Sigmoid colon (tissue), 4 donors: ENCODE measurements around the gene NTRK3.

Experiments
- EP300 ChIP-seq, 4 donors: sonication (generic); formaldehyde crosslinking; IDR thresholded peaks; one replicate each; pipeline ENCODE4 v1.6.1; 2017; ENCODE audit warnings: antibody characterized with exemption in 4 of 4
- POLR2A ChIP-seq, 2 donors: fragments of 450-650 bp; IDR thresholded peaks; one replicate each; pipeline ENCODE4 v1.6.1; 2016; ENCODE audit warnings: antibody characterized with exemption in 2 of 2, mild to moderate bottlenecking in 2 of 2, moderate library complexity in 2 of 2
- POLR2AphosphoS5 ChIP-seq, 4 donors: sonication (generic); formaldehyde crosslinking; IDR thresholded peaks; one replicate each; pipeline ENCODE4 v1.6.1; 2017; ENCODE audit warnings: antibody characterized with exemption in 4 of 4
- TF ChIP-seq, protein P1 (sequence below), 4 experiments: fragments of 450-650 bp in 3 of 4; fragments of 200-600 bp in 1 of 4; IDR thresholded peaks; one replicate each; pipeline ENCODE4 v1.5.1; 2016 to 2019; ENCODE audit warnings: antibody characterized with exemption in 4 of 4, mild to moderate bottlenecking in 3 of 4, moderate library complexity in 2 of 4

DNA sequence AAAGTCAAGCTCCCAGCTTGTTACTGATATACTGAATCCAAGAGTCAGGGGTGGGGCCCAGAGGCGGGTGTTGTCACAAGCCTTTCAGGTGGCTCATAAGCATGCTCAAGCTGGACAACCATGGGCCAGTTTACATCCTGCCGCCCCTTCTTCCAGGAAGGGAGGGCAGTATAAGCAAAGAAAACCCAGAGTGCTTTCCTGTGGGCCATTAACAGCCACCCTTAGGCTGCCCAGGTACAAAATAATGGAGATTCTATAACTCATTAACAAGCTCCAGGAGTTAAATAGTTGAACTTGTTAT is 183.2 kb downstream of the NTRK3 start:
- TF ChIP-seq POLR2A (IDR thresholded peaks at IDR 0.05): no peak
- TF ChIP-seq, protein P1, sequence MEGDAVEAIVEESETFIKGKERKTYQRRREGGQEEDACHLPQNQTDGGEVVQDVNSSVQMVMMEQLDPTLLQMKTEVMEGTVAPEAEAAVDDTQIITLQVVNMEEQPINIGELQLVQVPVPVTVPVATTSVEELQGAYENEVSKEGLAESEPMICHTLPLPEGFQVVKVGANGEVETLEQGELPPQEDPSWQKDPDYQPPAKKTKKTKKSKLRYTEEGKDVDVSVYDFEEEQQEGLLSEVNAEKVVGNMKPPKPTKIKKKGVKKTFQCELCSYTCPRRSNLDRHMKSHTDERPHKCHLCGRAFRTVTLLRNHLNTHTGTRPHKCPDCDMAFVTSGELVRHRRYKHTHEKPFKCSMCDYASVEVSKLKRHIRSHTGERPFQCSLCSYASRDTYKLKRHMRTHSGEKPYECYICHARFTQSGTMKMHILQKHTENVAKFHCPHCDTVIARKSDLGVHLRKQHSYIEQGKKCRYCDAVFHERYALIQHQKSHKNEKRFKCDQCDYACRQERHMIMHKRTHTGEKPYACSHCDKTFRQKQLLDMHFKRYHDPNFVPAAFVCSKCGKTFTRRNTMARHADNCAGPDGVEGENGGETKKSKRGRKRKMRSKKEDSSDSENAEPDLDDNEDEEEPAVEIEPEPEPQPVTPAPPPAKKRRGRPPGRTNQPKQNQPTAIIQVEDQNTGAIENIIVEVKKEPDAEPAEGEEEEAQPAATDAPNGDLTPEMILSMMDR (IDR thresholded peaks at IDR 0.05): no peak
- TF ChIP-seq EP300 (IDR thresholded peaks at IDR 0.05): no peak
- no peak for TF ChIP-seq POLR2AphosphoS5 (IDR thresholded peaks at IDR 0.05)
